Chondrocyte (in vitro differentiated cells): ENCODE data around the gene CENPF. TPM values are rescaled to one million over a fixed set of nuclear protein-coding genes. Genes with fewer than 3 reads are reported as not detected.
"Not testable (repeated sequence)": the region's sequence is repeated elsewhere in the genome, so short reads cannot be mapped to it uniquely, and the experiment has no call there.

Source experiments
- DNase-seq: peaks from one replicate; pipeline ENCODE4 v3.0.0; 2021; ENCODE audit warnings: mixed read lengths, low spot score
- H3K27ac Mint-ChIP-seq: one replicate; pipeline ENCODE4 v1.8.0; 2021; ENCODE audit warnings: mild to moderate bottlenecking, moderate library complexity, mixed read lengths; ENCODE audit not compliant: unreplicated experiment
- H3K27me3 Mint-ChIP-seq: 2 replicates; pipeline ENCODE4 v1.8.0; 2021; ENCODE audit warnings: low read depth, mixed read lengths
- H3K36me3 Mint-ChIP-seq: 2 replicates; pipeline ENCODE4 v1.8.0; 2021; ENCODE audit warnings: low read depth, mixed read lengths
- H3K4me1 Mint-ChIP-seq: 2 replicates; pipeline ENCODE4 v1.8.0; 2021; ENCODE audit warnings: low read depth, mild to moderate bottlenecking, mixed read lengths
- H3K4me3 Mint-ChIP-seq: one replicate; pipeline ENCODE4 v1.8.0; 2021; ENCODE audit warnings: mild to moderate bottlenecking, moderate library complexity, mixed read lengths; ENCODE audit not compliant: unreplicated experiment
- H3K9me3 Mint-ChIP-seq: 2 replicates; pipeline ENCODE4 v1.8.0; 2021; ENCODE audit warnings: low read depth, mixed read lengths
- CTCF ChIP-seq: fragments of 200-600 bp; sonication (generic); IDR thresholded peaks from 2 replicates; pipeline ENCODE4 v1.5.0; 2021; ENCODE audit warnings: antibody characterized with exemption, mild to moderate bottlenecking, moderate library complexity
- total RNA-seq: library from RNA; stranded (reverse); gene quantifications from 3 replicates; pipeline ENCODE4 v1.2.1, GENCODE V29; 2021

CENPF gene
- total RNA-seq, 1 donor from 2014 or later = 19.8 TPM

DNA sequence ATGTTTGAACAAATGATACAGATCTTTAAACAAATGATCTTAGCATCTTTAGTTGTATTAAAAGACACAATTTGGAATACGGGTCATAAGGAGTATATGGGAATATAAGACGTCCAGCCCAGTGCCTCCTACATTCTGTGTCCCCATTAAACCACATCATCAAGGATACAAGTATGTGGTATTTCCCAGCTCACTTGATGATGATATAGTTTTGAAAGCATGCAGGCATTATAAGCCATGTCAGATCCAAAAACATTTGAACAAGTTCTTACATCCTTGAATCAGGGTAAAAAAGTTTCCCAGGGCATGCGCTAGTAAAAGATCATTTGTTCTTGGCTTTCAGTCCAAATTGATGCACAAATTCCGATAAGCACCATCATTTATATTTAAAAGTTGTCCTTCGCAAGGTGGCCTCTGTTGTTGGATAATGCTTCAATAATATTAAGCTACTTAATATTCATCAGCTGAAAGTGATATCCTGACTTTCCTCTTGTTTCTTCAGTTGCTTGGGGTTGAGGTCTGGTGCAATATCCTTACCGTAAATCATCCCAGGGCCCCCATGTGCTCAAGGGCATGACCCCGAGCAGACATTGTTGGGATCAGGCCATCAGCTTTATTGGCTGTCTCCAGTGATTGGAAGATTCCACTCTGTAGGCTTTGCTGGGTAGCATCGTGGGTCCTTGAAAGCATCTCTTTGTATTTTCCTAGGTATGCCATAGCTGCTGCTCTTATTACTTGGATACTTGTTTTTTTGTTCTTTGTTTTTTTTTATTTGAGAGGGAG lies 61.8 kb downstream of the CENPF start:
- no peak for TF ChIP-seq CTCF
- H3K9me3 Mint-ChIP-seq = no peaks in the 10 kb centered on the region
- peaks cover under 1% of the 10 kb centered on the region for H3K4me1 Mint-ChIP-seq
- no peak overlapping the region for H3K4me3 Mint-ChIP-seq
- peaks cover 4% of the 10 kb centered on the region for H3K36me3 Mint-ChIP-seq
- no peak for DNase-seq
- H3K27me3 Mint-ChIP-seq = no peaks in the 10 kb centered on the region
- H3K27ac Mint-ChIP-seq = no peak overlapping the region

- TF ChIP-seq CTCF = no peak
- H3K27me3 Mint-ChIP-seq = no peaks in the 10 kb centered on the region
- peaks cover 4% of the 10 kb centered on the region for H3K36me3 Mint-ChIP-seq
- no peak overlapping the region for H3K4me3 Mint-ChIP-seq
- no peak for DNase-seq
- H3K27ac Mint-ChIP-seq = no peak overlapping the region
- peaks cover 5% of the 10 kb centered on the region for H3K4me1 Mint-ChIP-seq
- H3K9me3 Mint-ChIP-seq = no peaks in the 10 kb centered on the region
These were observed 62.7 kb downstream of the CENPF start for GRCh38 chr1:214665606-214666110.

GRCh38 chr1:214666674-214667073 lies 63.7 kb downstream of the CENPF start:
- Mint-ChIP-seq H3K4me1 (peaks cover 5% of the 10 kb centered on the region), H3K4me3 (no peak overlapping the region), H3K36me3 (peaks cover 4% of the 10 kb centered on the region)

GRCh38 chr1:214670098-214670497 lies 67.1 kb downstream of the CENPF start:
- DNase-seq = no peak
- H3K36me3 Mint-ChIP-seq = peaks cover 3% of the 10 kb centered on the region
- no peak for TF ChIP-seq CTCF
- no peak overlapping the region for H3K4me3 Mint-ChIP-seq
- H3K27me3 Mint-ChIP-seq = no peaks in the 10 kb centered on the region
- H3K27ac Mint-ChIP-seq = no peak overlapping the region
- H3K4me1 Mint-ChIP-seq = peaks cover 5% of the 10 kb centered on the region
- H3K9me3 Mint-ChIP-seq = peaks cover 4% of the 10 kb centered on the region

More at GRCh38 chr1:214666674-214667073, 63.7 kb downstream of the CENPF start:
- H3K27ac Mint-ChIP-seq = no peak overlapping the region
- no peak for TF ChIP-seq CTCF
- no peaks in the 10 kb centered on the region for H3K9me3 Mint-ChIP-seq
- no peak for DNase-seq
- no peaks in the 10 kb centered on the region for H3K27me3 Mint-ChIP-seq

DNA sequence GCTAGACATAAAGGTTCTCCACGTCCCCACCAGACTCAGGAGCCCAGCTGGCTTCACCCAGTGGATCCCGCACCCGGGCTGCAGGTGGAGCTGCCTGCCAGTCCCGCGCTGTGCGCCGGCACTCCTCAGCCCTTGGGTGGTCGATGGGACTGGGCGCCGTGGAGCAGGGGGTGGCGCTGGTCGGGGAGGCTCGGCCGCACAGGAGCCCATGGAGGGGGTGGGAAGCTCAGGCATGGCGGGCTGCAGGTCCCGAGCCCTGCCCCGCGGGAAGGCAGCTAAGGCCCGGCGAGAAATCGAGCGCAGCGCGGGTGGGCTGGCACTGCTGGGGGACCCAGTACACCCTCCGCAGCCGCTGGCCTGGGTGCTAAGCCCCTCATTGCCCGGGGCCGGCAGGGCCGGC lies 70.0 kb downstream of the CENPF start:
- DNase-seq, H3K27me3 Mint-ChIP-seq, H3K4me3 Mint-ChIP-seq: not testable (repeated sequence)

DNA sequence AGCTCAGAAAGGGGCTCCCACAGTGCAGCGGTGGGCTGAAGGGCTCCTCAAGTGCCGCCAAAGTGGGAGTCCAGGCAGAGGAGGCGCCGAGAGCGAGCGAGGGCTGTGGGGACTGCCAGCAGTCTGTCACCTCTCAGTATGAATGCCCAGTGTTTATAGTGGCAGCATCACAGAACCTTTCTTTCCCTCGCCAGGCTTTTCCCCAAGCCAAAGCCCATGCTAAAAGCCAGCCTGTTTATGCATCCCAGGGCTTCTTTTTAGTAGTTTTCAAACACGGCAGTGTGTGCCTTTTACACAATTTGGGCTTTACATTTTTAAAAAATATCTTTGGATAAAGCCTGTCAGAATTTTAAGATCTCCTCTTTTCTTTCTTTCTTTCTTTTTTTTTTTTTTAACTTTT lies 70.6 kb downstream of the CENPF start:
- H3K27ac Mint-ChIP-seq = no peak overlapping the region
- peaks cover 4% of the 10 kb centered on the region for H3K9me3 Mint-ChIP-seq
- H3K4me3 Mint-ChIP-seq = no peak overlapping the region
- no peaks in the 10 kb centered on the region for H3K27me3 Mint-ChIP-seq
- DNase-seq = no peak
- peaks cover 2% of the 10 kb centered on the region for H3K36me3 Mint-ChIP-seq
- peaks cover 5% of the 10 kb centered on the region for H3K4me1 Mint-ChIP-seq
- no peak for TF ChIP-seq CTCF

More for the DNA sequence above, 70.0 kb downstream of the CENPF start:
- not testable (repeated sequence) for H3K9me3 Mint-ChIP-seq, H3K4me1 Mint-ChIP-seq, H3K36me3 Mint-ChIP-seq, H3K27ac Mint-ChIP-seq

DNA sequence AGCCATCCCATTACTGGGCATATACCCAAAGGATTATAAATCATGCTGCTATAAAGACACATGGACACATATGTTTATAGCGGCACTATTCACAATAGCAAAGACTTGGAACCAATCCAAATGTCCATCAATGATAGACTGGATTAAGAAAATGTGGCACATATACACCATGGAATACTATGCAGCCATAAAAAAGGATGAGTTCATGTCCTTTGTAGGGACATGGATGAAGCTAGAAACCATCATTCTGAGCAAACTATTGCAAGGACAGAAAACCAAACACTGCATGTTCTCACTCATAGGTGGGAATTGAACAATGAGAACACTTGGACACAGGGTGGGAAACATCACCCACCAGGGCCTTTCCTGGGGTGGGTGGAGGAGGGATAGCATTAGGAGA lies 72.5 kb downstream of the CENPF start:
- H3K36me3 Mint-ChIP-seq, H3K27me3 Mint-ChIP-seq, H3K9me3 Mint-ChIP-seq, DNase-seq, H3K4me1 Mint-ChIP-seq, H3K27ac Mint-ChIP-seq, H3K4me3 Mint-ChIP-seq: not testable (repeated sequence)
